T-cell (primary cell): ENCODE results near the gene JMJD7. TPM values are rescaled to one million over a fixed set of nuclear protein-coding genes. Genes with fewer than 3 reads are reported as not detected.

ENCODE experiments used
- ATAC-seq, 4 experiments: fragments of 200-7000 bp in 3 of 4; fragments of 150-1000 bp in 1 of 4; cut with Tn5 transposase; replicated peaks in 1 of 4; 1 replicate in 3 of 4; 2 replicates in 1 of 4; pipeline ENCODE4 v1.10.0; 2021; ENCODE audit warnings: moderate library complexity in 3 of 4, mild to moderate bottlenecking in 2 of 4, moderate number of reproducible peaks in 1 of 4
- CTCF ChIA-PET, 2 donors: fragments of 300-600 bp; sonication (Branson Sonifier 250); formaldehyde crosslinking; loops; one replicate each; lab custom pipeline; 2022; ENCODE audit warnings: antibody characterized with exemption in 2 of 2; lab: Charles Lee
- POLR2A ChIA-PET, 2 donors: fragments of 300-600 bp; sonication (Branson Sonifier 250); formaldehyde crosslinking; loops; one replicate each; lab custom pipeline; 2022; ENCODE audit warnings: antibody characterized with exemption in 2 of 2; lab: Charles Lee
- DNase-seq, 35 experiments: peaks; one replicate each; pipeline versions ENCODE4 v3.0.0 to v3.0.0-alpha.2; 2013 to 2023
- H3K27ac ChIP-seq: one replicate; pipeline ENCODE4 v1.5.1; 2013; ENCODE audit warnings: low read length
- H3K27me3 ChIP-seq, 2 experiments: replicated peaks in 1 of 2; 1 replicate in 1 of 2; 2 replicates in 1 of 2; pipeline versions ENCODE4 v1.6.1 to v1.7.0; 2013; ENCODE audit warnings: low read length in 1 of 2, mixed read lengths in 1 of 2; ENCODE audit not compliant: control insufficient read depth in 2 of 2, insufficient read depth in 2 of 2; ENCODE audit errors: extremely low read depth in 1 of 2
- H3K36me3 ChIP-seq, 2 donors: 1 replicate in 1 of 2; 2 replicates in 1 of 2; pipeline versions ENCODE4 v1.6.1 to v1.7.0; 2013; ENCODE audit warnings: low read length in 1 of 2; ENCODE audit not compliant: control insufficient read depth in 2 of 2, insufficient read depth in 1 of 2; ENCODE audit errors: extremely low read depth in 1 of 2
- H3K4me1 ChIP-seq, 2 experiments: 1 replicate in 1 of 2; 2 replicates in 1 of 2; pipeline versions ENCODE4 v1.6.1 to v1.7.0; 2013; ENCODE audit warnings: low read length in 2 of 2, mixed read lengths in 1 of 2; ENCODE audit not compliant: insufficient read depth in 2 of 2, control insufficient read depth in 1 of 2; ENCODE audit errors: extremely low read depth in 1 of 2
- H3K4me3 ChIP-seq, 2 donors: 1 replicate in 1 of 2; 2 replicates in 1 of 2; pipeline versions ENCODE4 v1.5.1 to v1.7.0; 2013; ENCODE audit warnings: mild to moderate bottlenecking in 2 of 2, low read length in 1 of 2, moderate library complexity in 1 of 2; ENCODE audit not compliant: control insufficient read depth in 1 of 2; ENCODE audit errors: extremely low read depth in 1 of 2
- H3K9me3 ChIP-seq: 2 replicates; pipeline ENCODE4 v1.7.0; 2013
- H3K27ac Mint-ChIP-seq, 2 donors: one replicate each; pipeline ENCODE4 v1.8.0; 2020 to 2021; ENCODE audit warnings: mild to moderate bottlenecking in 2 of 2, mixed read lengths in 2 of 2
- H3K27me3 Mint-ChIP-seq, 2 donors: one replicate each; pipeline ENCODE4 v1.8.0; 2021 to 2022; ENCODE audit warnings: mixed read lengths in 2 of 2
- H3K36me3 Mint-ChIP-seq: one replicate; pipeline ENCODE4 v1.8.0; 2021; ENCODE audit warnings: mixed read lengths
- H3K4me1 Mint-ChIP-seq, 3 donors: one replicate each; pipeline ENCODE4 v1.8.0; 2020 to 2022; ENCODE audit warnings: mixed read lengths in 3 of 3, mild to moderate bottlenecking in 1 of 3
- H3K4me3 Mint-ChIP-seq, 3 donors: one replicate each; pipeline ENCODE4 v1.8.0; 2020 to 2022; ENCODE audit warnings: mild to moderate bottlenecking in 3 of 3, mixed read lengths in 3 of 3, moderate library complexity in 3 of 3
- H3K9me3 Mint-ChIP-seq, 3 donors: one replicate each; pipeline ENCODE4 v1.8.0; 2020 to 2022; ENCODE audit warnings: mixed read lengths in 3 of 3
- WGBS: methylation state at CpG from one replicate; pipeline ENCODE4 v1.1.5; 2013; ENCODE audit warnings: missing lambda C conversion rate; ENCODE audit not compliant: insufficient coverage; 5-methylcytosine and 5-hydroxymethylcytosine counted together
- total RNA-seq, 35 experiments: library from RNA in 6 of 35; stranded (reverse) in 6 of 35; fragments of 120-200 nt in 1 of 35; gene quantifications; one replicate each; pipeline versions ENCODE4 v1.2.1 to v1.2.4 and lab custom pipeline; 2013 to 2026

JMJD7 gene
- total RNA-seq, 5 donors from 2014 or later (not counting 1 experiment from before 2014, with no cell fraction given) = 35.8 to 72.7 (median 45.3) TPM

GRCh38 chr15:41848631-41849030, 20.7 kb downstream of the JMJD7 start:
- no peaks in the 10 kb centered on the region for H3K9me3 ChIP-seq
- ChIA-PET POLR2A (no interaction called here), CTCF (no interaction called here)
- Mint-ChIP-seq H3K27me3 (no peaks in the 10 kb centered on the region), H3K27ac (no peak overlapping the region), H3K4me3 (no peak overlapping the region), H3K4me1 (no peaks in the 10 kb centered on the region), H3K36me3 (peaks cover 17% of the 10 kb centered on the region), H3K9me3 (no peaks in the 10 kb centered on the region)
- H3K4me3 ChIP-seq = no peak overlapping the region
- DNase-seq (no peak), ATAC-seq (no peak)
- 83% methylated on average over 1 of the region's 10 CpGs for WGBS
- peaks cover 0 to 7% of the 10 kb centered on the region in 2 experiments for H3K27me3 ChIP-seq
- peaks cover 32 to 47% of the 10 kb centered on the region in 2 donors for H3K36me3 ChIP-seq
- no peaks in the 10 kb centered on the region for H3K4me1 ChIP-seq
- H3K27ac ChIP-seq = no peak overlapping the region

- Mint-ChIP-seq H3K4me3 (no peak overlapping the region), H3K27ac (peak overlapping the region in 1 of 2 donors; percentile 16), H3K4me1 (no peaks in the 10 kb centered on the region), H3K27me3 (no peaks in the 10 kb centered on the region), H3K36me3 (peaks cover 17% of the 10 kb centered on the region), H3K9me3 (no peaks in the 10 kb centered on the region)
- 85% methylated on average over 4 of the region's 6 CpGs for WGBS
- CTCF ChIA-PET = no interaction called here
- ATAC-seq (no peak), DNase-seq (no peak)
- Histone ChIP-seq H3K4me1 (no peaks in the 10 kb centered on the region), H3K27me3 (peaks cover 0 to 9% of the 10 kb centered on the region in 2 experiments), H3K9me3 (no peaks in the 10 kb centered on the region), H3K36me3 (peaks cover 27 to 43% of the 10 kb centered on the region in 2 donors), H3K4me3 (no peak overlapping the region), H3K27ac (no peak overlapping the region)
- POLR2A ChIA-PET = no interaction called here
Observed at GRCh38 chr15:41849204-41849603, 21.3 kb downstream of the JMJD7 start.

- Histone ChIP-seq H3K36me3 (peaks cover 21 to 36% of the 10 kb centered on the region in 2 donors), H3K27me3 (peaks cover 0 to 9% of the 10 kb centered on the region in 2 experiments), H3K27ac (no peak overlapping the region), H3K4me3 (no peak overlapping the region), H3K4me1 (no peaks in the 10 kb centered on the region), H3K9me3 (no peaks in the 10 kb centered on the region)
- POLR2A ChIA-PET = no interaction called here
- Mint-ChIP-seq H3K36me3 (peaks cover 17% of the 10 kb centered on the region), H3K4me1 (no peaks in the 10 kb centered on the region), H3K4me3 (no peak overlapping the region), H3K9me3 (no peaks in the 10 kb centered on the region), H3K27me3 (no peaks in the 10 kb centered on the region), H3K27ac (no peak overlapping the region)
- ATAC-seq (peak in 1 of 4 experiments; percentile 23), DNase-seq (no peak)
- CTCF ChIA-PET = no interaction called here
- 79% methylated on average over 5 of the region's 8 CpGs for WGBS
Observed at GRCh38 chr15:41849861-41850260, 22.0 kb downstream of the JMJD7 start.

GRCh38 chr15:41850482-41851166, 22.7 kb downstream of the JMJD7 start:
- H3K27ac ChIP-seq = no peak overlapping the region
- ATAC-seq (no peak), DNase-seq (no peak)
- ChIA-PET POLR2A (no interaction called here), CTCF (no interaction called here)
- H3K27me3 ChIP-seq = peaks cover 0 to 9% of the 10 kb centered on the region in 2 experiments
- peaks cover 16% of the 10 kb centered on the region for H3K36me3 Mint-ChIP-seq
- H3K9me3 Mint-ChIP-seq = no peaks in the 10 kb centered on the region
- peaks cover 13 to 30% of the 10 kb centered on the region in 2 donors for H3K36me3 ChIP-seq
- 79% methylated on average over 11 of the region's 16 CpGs for WGBS
- no peaks in the 10 kb centered on the region for H3K4me1 ChIP-seq
- H3K4me3 ChIP-seq = no peak overlapping the region
- no peak overlapping the region for H3K4me3 Mint-ChIP-seq
- no peaks in the 10 kb centered on the region for H3K4me1 Mint-ChIP-seq
- H3K9me3 ChIP-seq = no peaks in the 10 kb centered on the region
- no peaks in the 10 kb centered on the region for H3K27me3 Mint-ChIP-seq
- no peak overlapping the region for H3K27ac Mint-ChIP-seq

GRCh38 chr15:41851167-41851523, 23.3 kb downstream of the JMJD7 start:
- CTCF ChIA-PET = no interaction called here
- Mint-ChIP-seq H3K4me1 (no peaks in the 10 kb centered on the region), H3K36me3 (peaks cover 11% of the 10 kb centered on the region), H3K27ac (no peak overlapping the region), H3K9me3 (no peaks in the 10 kb centered on the region), H3K27me3 (no peaks in the 10 kb centered on the region), H3K4me3 (no peak overlapping the region)
- WGBS = 60% methylated on average over 10 of the region's 11 CpGs
- POLR2A ChIA-PET = no interaction called here
- Histone ChIP-seq H3K27me3 (peaks cover 0 to 12% of the 10 kb centered on the region in 2 experiments), H3K9me3 (no peaks in the 10 kb centered on the region), H3K36me3 (peaks cover 13 to 24% of the 10 kb centered on the region in 2 donors), H3K4me1 (no peaks in the 10 kb centered on the region), H3K4me3 (no peak overlapping the region), H3K27ac (no peak overlapping the region)
- DNase-seq (no peak), ATAC-seq (no peak)

GRCh38 chr15:41851755-41852370, 24.0 kb downstream of the JMJD7 start:
- no peaks in the 10 kb centered on the region for H3K4me1 ChIP-seq
- ChIA-PET CTCF (no interaction called here), POLR2A (interaction anchor here in 1 of 2 donors (0.6 kb wide), 1 partner anchor 473 kb away, joined by 3 read pairs; no protein-coding TSS in a partner anchor)
- H3K27me3 ChIP-seq = peaks cover 0 to 19% of the 10 kb centered on the region in 2 experiments
- H3K27me3 Mint-ChIP-seq = no peaks in the 10 kb centered on the region
- peaks cover 8% of the 10 kb centered on the region for H3K36me3 Mint-ChIP-seq
- no peaks in the 10 kb centered on the region for H3K9me3 ChIP-seq
- WGBS = 93% methylated on average over 2 of the region's 8 CpGs
- no peak overlapping the region for H3K4me3 ChIP-seq
- peaks cover 9 to 17% of the 10 kb centered on the region in 2 donors for H3K36me3 ChIP-seq
- H3K27ac ChIP-seq = no peak overlapping the region
- no peak for DNase-seq
- ATAC-seq = no peak
- no peaks in the 10 kb centered on the region for H3K4me1 Mint-ChIP-seq
- no peak overlapping the region for H3K27ac Mint-ChIP-seq
- H3K4me3 Mint-ChIP-seq = no peak overlapping the region
- H3K9me3 Mint-ChIP-seq = no peaks in the 10 kb centered on the region
